IgD-negative memory B cell (primary cell): ENCODE data around the gene EVI5L. TPM values are rescaled to one million over a fixed set of nuclear protein-coding genes. Genes with fewer than 3 reads are reported as not detected.
"Not testable (repeated sequence)": the region's sequence is repeated elsewhere in the genome, so short reads cannot be mapped to it uniquely, and the experiment has no call there.

Source experiments
- H3K27ac Mint-ChIP-seq, 3 donors: one replicate each; pipeline ENCODE4 v1.8.0; 2020 to 2022; ENCODE audit warnings: mild to moderate bottlenecking in 3 of 3, mixed read lengths in 3 of 3, moderate library complexity in 1 of 3
- H3K27me3 Mint-ChIP-seq: one replicate; pipeline ENCODE4 v1.8.0; 2021; ENCODE audit warnings: mixed read lengths
- H3K36me3 Mint-ChIP-seq: one replicate; pipeline ENCODE4 v1.8.0; 2020; ENCODE audit warnings: mild to moderate bottlenecking, mixed read lengths
- H3K4me1 Mint-ChIP-seq, 3 donors: one replicate each; pipeline ENCODE4 v1.8.0; 2020 to 2022; ENCODE audit warnings: mixed read lengths in 3 of 3, mild to moderate bottlenecking in 1 of 3
- H3K4me3 Mint-ChIP-seq, 4 donors: one replicate each; pipeline ENCODE4 v1.8.0; 2020 to 2022; ENCODE audit warnings: mild to moderate bottlenecking in 4 of 4, mixed read lengths in 4 of 4, moderate library complexity in 3 of 4
- H3K9me3 Mint-ChIP-seq, 3 donors: one replicate each; pipeline ENCODE4 v1.8.0; 2020 to 2021; ENCODE audit warnings: mixed read lengths in 3 of 3, mild to moderate bottlenecking in 1 of 3
- polyA plus RNA-seq: library from polyadenylated mRNA; unstranded; fragments of 300-500 nt; fragmentation: Illumina TruSeq; gene quantifications from one replicate; pipeline ENCODE4 v1.2.3, GENCODE V29; 2021

The EVI5L gene
- polyA plus RNA-seq, 1 donor from 2014 or later = 3.2 TPM

- Mint-ChIP-seq H3K27me3 (peaks cover 32% of the 10 kb centered on the region), H3K4me3 (no peak overlapping the region), H3K4me1 (peaks cover 0 to 3% (median 2%) of the 10 kb centered on the region in 3 donors), H3K27ac (no peak overlapping the region), H3K9me3 (no peaks in the 10 kb centered on the region), H3K36me3 (peaks cover 2% of the 10 kb centered on the region)
Observed at GRCh38 chr19:7857727-7858108, 27.7 kb downstream of the EVI5L start.

- H3K4me1 Mint-ChIP-seq = no peaks in the 10 kb centered on the region
- H3K36me3 Mint-ChIP-seq = peaks cover 2% of the 10 kb centered on the region
- no peak overlapping the region for H3K4me3 Mint-ChIP-seq
- H3K27ac Mint-ChIP-seq = no peak overlapping the region
- no peaks in the 10 kb centered on the region for H3K9me3 Mint-ChIP-seq
- H3K27me3 Mint-ChIP-seq = peaks cover 29% of the 10 kb centered on the region
Observed at GRCh38 chr19:7858109-7858770, 28.2 kb downstream of the EVI5L start.

GRCh38 chr19:7859087-7859486 lies 29.1 kb downstream of the EVI5L start:
- peaks cover 31% of the 10 kb centered on the region for H3K27me3 Mint-ChIP-seq
- H3K4me1 Mint-ChIP-seq, H3K36me3 Mint-ChIP-seq, H3K4me3 Mint-ChIP-seq, H3K9me3 Mint-ChIP-seq, H3K27ac Mint-ChIP-seq: not testable (repeated sequence)

- no peaks in the 10 kb centered on the region for H3K9me3 Mint-ChIP-seq
- peaks cover 0 to 5% (median 5%) of the 10 kb centered on the region in 3 donors for H3K4me1 Mint-ChIP-seq
- peaks cover 35% of the 10 kb centered on the region for H3K27me3 Mint-ChIP-seq
- peaks cover 2% of the 10 kb centered on the region for H3K36me3 Mint-ChIP-seq
- no peak overlapping the region for H3K27ac Mint-ChIP-seq
- H3K4me3 Mint-ChIP-seq = peak overlapping the region in 1 of 4 donors; percentile 65
Observed at GRCh38 chr19:7859831-7860713, 30.1 kb downstream of the EVI5L start.

GRCh38 chr19:7860714-7861618 lies 30.9 kb downstream of the EVI5L start:
- peak overlapping the region in 2 of 3 donors; percentile 35 to 42 for H3K27ac Mint-ChIP-seq
- H3K27me3 Mint-ChIP-seq = peaks cover 31% of the 10 kb centered on the region
- peaks cover 2% of the 10 kb centered on the region for H3K36me3 Mint-ChIP-seq
- H3K9me3 Mint-ChIP-seq = no peaks in the 10 kb centered on the region
- H3K4me1 Mint-ChIP-seq = peaks cover 3 to 11% (median 8%) of the 10 kb centered on the region in 3 donors
- H3K4me3 Mint-ChIP-seq = peak overlapping the region; percentile 18 to 65 (median 54)

- Mint-ChIP-seq H3K27me3 (peaks cover 30% of the 10 kb centered on the region), H3K9me3 (no peaks in the 10 kb centered on the region), H3K36me3 (peaks cover 2% of the 10 kb centered on the region), H3K27ac (peak overlapping the region in 2 of 3 donors; percentile 35 to 42), H3K4me3 (peak overlapping the region; percentile 39 to 59 (median 52)), H3K4me1 (peaks cover 3 to 11% (median 8%) of the 10 kb centered on the region in 3 donors)
Observed at GRCh38 chr19:7861619-7862412, 31.8 kb downstream of the EVI5L start.

GRCh38 chr19:7862413-7862951 lies 32.5 kb downstream of the EVI5L start:
- H3K27ac Mint-ChIP-seq = no peak overlapping the region
- peaks cover 3 to 11% (median 8%) of the 10 kb centered on the region in 3 donors for H3K4me1 Mint-ChIP-seq
- H3K36me3 Mint-ChIP-seq = peaks cover 2% of the 10 kb centered on the region
- peak overlapping the region in 2 of 4 donors; percentile 45 to 46 for H3K4me3 Mint-ChIP-seq
- no peaks in the 10 kb centered on the region for H3K9me3 Mint-ChIP-seq
- peaks cover 30% of the 10 kb centered on the region for H3K27me3 Mint-ChIP-seq

GRCh38 chr19:7863157-7863970 lies 33.3 kb downstream of the EVI5L start:
- H3K4me3 Mint-ChIP-seq = no peak overlapping the region
- H3K27me3 Mint-ChIP-seq = peaks cover 32% of the 10 kb centered on the region
- H3K27ac Mint-ChIP-seq = no peak overlapping the region
- H3K9me3 Mint-ChIP-seq = no peaks in the 10 kb centered on the region
- H3K36me3 Mint-ChIP-seq = peaks cover 2% of the 10 kb centered on the region
- H3K4me1 Mint-ChIP-seq = peaks cover 3 to 13% (median 8%) of the 10 kb centered on the region in 3 donors

- peaks cover 2% of the 10 kb centered on the region for H3K36me3 Mint-ChIP-seq
- no peak overlapping the region for H3K4me3 Mint-ChIP-seq
- peaks cover 30% of the 10 kb centered on the region for H3K27me3 Mint-ChIP-seq
- no peaks in the 10 kb centered on the region for H3K9me3 Mint-ChIP-seq
- peaks cover 3 to 13% (median 8%) of the 10 kb centered on the region in 3 donors for H3K4me1 Mint-ChIP-seq
- H3K27ac Mint-ChIP-seq = no peak overlapping the region
Observed at GRCh38 chr19:7863971-7864689, 34.1 kb downstream of the EVI5L start.

- Mint-ChIP-seq H3K4me3 (peak overlapping the region in 2 of 4 donors; percentile 22 to 65), H3K4me1 (peaks cover 3 to 13% (median 8%) of the 10 kb centered on the region in 3 donors), H3K27ac (peak overlapping the region in 2 of 3 donors; percentile 47 to 50), H3K36me3 (peaks cover 2% of the 10 kb centered on the region), H3K9me3 (no peaks in the 10 kb centered on the region), H3K27me3 (peaks cover 27% of the 10 kb centered on the region)
Observed at GRCh38 chr19:7864690-7865074, 34.7 kb downstream of the EVI5L start.

- peak overlapping the region in 1 of 3 donors; percentile 50 for H3K27ac Mint-ChIP-seq
- H3K9me3 Mint-ChIP-seq = no peaks in the 10 kb centered on the region
- peaks cover 23% of the 10 kb centered on the region for H3K27me3 Mint-ChIP-seq
- H3K4me1 Mint-ChIP-seq = peaks cover 3 to 13% (median 8%) of the 10 kb centered on the region in 3 donors
- H3K36me3 Mint-ChIP-seq = peaks cover 2% of the 10 kb centered on the region
- H3K4me3 Mint-ChIP-seq = peak overlapping the region in 2 of 4 donors; percentile 11 to 63
Observed at GRCh38 chr19:7865262-7865911, 35.4 kb downstream of the EVI5L start.

GRCh38 chr19:7866399-7867091 lies 36.5 kb downstream of the EVI5L start:
- Mint-ChIP-seq H3K4me1 (peaks cover 6 to 20% (median 13%) of the 10 kb centered on the region in 3 donors), H3K4me3 (no peak overlapping the region), H3K27ac (no peak overlapping the region), H3K36me3 (no peaks in the 10 kb centered on the region), H3K27me3 (peaks cover 12% of the 10 kb centered on the region), H3K9me3 (peaks cover 0 to 4% (median 0%) of the 10 kb centered on the region in 3 donors)
